Right renal cortex interstitium (tissue), 3 donors: ENCODE results near the gene PGC. TPM values are rescaled to one million over a fixed set of nuclear protein-coding genes. Genes with fewer than 3 reads are reported as not detected.

Experiments used
- DNase-seq, 3 donors: peaks; one replicate each; pipeline ENCODE4 v3.0.0-alpha.2; 2013; ENCODE audit warnings: low read depth in 3 of 3, low spot score in 2 of 3
- polyA plus RNA-seq, 3 donors: library from polyadenylated mRNA; unstranded; fragments of 120-200 nt; gene quantifications; one replicate each; pipeline ENCODE4 v1.2.1, GENCODE V29; 2013; ENCODE audit not compliant: insufficient read length in 3 of 3

Gene PGC
- polyA plus RNA-seq, 3 donors = not detected

DNA sequence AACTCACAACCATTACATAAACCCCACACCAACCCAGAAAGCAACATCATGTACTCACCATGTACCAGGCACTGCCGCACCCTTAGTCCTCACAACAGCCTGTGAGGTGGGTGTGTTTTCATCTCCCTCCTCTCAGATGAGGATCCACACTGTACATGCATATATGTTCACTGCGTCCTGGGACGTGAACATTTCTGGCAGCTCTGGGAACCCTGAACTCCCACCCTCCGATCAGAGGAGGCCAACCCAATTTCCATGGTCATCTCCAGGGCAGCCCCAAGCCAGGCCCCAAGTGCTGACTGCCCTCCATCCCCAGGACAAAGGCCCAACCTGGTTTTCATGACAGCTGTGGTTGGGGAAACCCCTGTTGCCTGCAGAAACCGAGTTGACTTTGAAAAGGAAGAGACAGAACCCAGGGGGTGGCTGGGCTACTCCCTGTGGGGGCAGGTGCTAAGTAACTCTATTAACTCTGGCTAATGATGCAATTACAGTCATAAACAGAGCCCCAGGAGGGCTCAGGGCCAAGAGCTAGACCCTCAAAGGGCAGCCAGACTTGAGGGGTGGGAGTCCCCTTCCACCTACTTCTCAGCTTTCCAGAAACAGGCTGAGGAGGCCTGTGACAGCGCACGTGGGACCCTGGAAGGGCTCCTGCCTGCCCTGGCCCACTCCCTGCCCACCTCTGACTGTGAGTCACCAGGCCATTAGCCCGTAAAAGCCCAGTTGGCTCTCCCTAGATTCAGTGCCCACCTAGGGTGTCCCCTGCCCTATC lies 14.4 kb downstream of the PGC start:
- no peak for DNase-seq

DNA sequence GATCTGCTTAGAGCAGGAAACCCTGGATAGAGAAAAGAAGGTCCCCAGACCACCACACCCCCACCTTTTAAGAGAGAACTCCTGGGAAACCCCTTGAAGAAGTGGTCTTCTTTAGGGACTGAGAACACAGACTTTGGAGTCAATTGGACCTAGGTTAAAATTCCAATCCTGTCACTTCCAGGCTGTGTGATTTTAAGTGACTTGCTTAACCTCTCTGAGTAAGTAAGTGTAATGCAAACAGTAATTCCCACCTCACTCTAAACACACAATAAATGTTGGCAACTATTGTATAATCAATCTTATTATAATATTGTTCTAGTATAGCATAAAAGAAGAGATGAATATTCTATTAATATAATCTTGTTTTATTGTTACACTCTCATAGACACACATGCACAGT lies 15.0 kb downstream of the PGC start:
- no peak for DNase-seq

DNA sequence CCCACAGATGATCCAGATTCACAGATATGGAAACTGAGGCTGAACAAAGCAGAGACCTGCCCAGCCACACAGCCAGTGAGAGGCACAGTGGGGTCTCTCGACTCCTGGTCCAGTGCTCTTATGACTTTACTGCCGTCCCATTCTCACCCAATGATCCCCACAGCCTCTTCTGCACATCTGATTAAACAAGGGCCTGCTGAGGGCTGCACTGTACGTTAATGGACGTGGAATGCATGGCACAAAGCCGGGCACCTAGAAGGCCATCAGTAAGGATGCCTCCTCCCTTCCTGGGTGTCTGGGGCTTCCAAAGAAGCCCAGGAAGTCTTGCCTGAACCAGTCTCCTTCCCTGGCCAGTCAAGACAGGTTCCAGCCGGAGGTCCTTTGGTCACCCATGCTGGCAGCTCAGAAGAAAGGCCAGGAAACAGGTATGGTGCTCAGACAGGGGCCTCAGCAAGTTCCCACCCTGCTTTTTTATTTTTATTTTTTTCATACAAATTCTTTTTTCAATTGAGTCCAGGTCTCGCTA lies 15.6 kb downstream of the PGC start:
- DNase-seq = no peak

DNA sequence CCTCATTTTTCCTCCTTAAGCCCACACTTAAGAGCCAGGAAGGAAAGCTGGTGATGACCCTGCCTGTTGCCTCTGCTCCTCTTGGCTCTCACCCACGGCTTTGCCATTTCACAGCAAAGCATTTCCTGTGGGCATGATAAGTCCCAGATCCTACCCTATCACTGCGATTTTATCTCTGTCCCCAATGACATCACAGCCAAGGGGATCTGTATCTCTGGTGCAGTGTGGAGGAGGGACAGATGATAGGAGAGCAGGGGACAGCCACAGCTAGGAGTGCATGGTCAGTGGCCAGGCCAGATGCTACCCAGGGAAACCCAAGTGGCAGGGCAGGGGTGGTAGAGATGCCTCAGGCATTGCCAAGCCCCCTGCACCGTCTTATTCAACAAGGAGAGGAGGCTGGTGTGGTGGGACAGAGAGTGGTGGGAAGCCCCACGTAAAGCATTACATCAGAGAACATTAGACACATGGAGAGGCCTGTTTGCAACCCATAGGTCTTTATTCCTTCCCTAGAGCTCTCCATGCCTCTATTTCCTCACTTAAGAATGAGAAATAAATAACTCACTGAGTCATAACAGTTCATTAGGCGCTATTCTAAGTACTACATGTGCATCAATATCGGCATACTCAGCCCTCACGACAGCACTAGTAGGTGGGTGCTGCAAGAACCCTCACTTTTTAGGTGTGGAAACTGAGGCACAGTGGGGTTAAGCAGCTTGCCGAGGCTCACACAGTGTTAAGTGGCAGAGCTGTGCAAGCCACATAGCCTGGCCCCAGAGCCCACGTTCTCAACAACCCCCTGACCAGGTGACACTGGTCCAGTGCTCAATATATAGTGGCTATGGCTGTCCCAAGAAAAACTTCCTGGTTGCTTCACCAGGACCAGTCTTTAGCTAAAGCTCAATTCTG lies 16.4 kb downstream of the PGC start:
- DNase-seq = no peak

DNA sequence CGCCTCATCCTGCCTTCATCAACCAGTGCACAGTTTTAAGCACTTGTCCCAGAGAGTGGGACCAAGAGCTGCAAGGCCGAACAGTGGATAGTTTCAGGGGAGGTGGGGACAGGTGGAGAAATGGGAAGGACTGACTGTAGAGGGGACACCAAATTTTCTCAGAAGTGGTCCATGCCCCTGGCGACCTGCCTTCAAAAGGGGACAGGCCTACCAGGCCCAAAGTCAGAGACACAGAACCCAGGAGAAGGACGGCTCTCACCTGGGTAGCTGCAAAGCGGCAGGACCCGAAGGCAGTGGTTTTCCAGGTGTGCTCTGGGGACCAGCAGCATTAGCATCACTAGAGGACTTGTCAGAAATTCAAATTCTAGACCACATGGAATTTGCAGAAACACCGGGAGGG lies 17.6 kb downstream of the PGC start:
- DNase-seq = no peak

DNA sequence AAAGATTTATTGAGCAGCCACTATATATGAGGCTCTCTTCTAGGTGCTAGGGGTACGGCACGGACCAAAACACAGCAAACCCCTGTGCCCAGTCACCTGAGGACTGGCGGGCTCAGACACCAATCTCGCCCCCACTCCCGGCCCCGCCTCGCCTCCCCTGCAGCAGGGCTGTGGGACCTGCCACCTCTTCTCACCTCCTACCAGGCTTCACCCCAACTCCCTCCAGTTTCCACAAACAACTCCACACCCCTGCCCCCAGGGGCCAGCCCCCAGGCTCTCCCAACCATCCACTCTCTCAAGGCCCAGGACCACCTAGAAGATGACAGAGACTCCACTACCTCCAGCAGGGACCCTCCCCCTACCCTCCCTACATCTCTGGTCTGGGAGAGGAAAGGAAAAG lies 18.2 kb downstream of the PGC start:
- no peak for DNase-seq

DNA sequence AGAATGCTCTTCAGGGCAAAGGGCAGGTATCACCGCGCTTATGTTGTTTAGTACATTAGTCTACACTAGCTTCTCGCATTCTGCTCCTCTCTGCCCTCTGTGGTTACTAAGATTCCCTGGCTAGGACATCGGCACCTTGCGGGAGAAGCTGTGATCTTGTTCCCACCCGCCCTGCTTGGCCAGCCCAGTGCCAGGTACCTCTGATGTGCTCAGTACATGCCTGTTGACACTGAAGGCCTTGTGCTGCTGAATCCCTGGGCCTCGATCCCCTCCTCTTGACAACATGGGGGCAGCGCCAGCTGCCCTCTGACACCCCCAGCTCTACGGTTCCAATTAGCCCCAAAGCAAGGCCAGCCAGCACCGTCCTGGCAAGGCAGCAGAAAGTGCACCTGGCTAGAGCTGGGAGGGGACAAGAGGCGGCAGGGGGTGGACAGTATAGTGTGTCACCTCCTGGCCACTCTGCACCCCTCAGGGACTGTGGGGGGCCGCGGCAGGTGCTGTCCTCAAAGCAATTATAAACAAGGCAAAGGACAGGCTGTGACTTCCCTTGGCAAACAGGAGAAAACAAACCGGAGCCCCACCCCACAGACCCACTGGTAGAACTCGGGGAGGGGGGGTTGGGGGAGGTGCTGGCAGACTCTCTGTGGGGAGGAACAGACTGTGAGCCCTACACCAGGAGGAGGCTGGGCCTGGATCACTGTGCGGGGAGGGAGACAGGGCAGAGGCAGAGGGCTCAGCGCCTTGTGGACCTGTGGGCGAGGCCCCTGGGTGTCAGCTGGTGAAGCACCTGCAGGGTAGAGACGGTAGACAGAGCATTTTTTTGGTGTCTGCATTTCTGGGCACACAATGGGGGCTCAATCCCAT lies 18.9 kb downstream of the PGC start:
- no peak for DNase-seq

DNA sequence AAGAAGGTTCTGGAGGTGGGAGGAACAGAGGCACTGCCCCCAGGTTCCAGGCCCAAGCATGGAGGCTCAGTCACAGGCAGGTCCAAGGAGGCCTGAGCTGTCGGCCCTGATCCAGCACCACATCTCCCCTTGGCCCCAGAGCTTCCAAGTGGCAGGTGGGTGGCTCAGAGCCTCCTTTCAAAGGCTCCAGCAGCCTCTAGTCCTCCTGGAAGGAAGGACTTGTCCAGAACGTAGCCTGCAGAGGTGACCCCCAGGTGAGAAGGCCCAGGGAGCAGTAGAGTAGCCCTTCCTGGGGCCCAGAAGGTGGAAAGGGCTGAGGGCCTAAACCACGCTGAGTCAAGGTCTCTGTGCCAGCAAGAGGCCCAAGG lies 19.5 kb downstream of the PGC start:
- no peak for DNase-seq

DNA sequence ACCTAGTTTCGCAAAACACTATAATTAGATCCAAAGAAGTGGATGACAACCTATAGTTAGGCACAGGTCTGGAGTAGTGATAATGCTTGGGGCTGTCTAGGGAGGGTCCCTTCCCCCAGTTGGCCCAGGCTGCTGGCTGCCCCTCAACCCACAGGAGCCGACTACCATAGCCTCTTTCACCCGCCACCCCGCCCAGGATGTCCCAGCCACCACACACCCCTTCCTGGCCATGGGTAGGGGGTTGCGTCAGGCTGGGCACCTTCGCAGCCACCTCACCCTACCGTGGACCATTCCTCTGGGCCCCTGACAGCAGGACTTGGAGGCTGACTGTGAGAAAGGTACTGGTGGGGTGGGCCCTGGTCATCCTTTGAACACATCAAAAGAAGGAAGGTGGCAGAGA lies 20.3 kb downstream of the PGC start:
- DNase-seq = no peak

DNA sequence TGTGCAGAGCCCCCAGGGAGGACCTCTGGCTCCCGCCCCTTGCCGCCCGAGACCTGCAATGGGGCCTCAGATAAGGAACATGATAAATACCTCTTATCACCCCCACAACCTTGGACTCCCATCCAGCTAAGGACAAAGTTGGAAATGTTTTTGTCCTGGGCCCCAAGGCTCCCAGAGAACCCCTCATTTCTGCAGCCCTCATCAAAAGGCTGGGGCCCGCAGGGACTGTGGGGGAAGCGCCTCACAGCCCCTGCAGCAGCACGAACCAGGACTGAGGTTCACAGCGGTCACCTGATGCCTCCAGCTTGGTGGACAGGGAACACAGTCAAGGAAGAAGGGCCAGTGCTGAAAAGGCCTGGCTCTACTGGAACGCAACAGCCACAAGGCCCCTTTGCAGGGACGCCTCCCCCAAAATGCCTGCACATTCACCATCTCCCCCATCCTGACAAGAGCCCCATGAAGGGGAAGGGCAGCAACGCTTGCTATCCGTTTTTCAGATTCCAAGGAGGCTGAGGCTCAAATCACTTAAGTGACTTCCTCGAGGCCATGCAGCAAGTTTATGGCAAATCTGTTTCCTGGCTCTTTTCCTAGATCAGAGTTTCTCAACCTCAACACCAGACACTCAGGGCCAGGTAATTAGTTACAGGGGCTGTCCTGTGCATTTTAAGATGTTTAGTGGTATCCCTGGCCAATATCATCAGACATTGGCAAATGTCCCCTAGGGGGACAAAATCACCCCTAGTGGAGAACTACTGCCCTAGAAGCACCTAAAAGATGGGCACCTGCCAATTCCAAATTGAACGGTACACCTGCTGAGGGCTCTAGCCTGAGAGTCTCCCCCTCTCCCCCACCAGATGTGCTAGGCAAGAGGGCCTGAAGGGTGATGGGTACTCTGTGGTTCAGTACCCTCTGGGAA lies 22.4 kb downstream of the PGC start:
- DNase-seq = no peak

DNA sequence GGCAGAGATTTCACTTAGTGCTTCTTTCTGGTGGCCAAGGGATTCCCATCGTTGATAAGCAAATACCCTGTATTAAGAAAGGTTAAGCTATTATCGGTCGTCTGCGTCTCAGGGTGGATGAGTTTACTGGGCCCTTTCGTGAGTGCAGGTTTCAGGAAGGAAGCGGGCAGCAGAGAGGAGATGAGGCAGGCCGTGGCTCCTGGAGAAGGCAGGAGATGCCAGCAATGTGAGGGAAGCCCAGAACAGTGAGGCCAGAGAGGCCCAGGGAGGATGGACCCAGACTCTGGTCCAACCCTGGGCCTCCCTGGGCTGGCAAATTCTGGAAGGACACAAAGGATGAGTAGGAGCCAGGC lies 23.0 kb downstream of the PGC start:
- DNase-seq = no peak

DNA sequence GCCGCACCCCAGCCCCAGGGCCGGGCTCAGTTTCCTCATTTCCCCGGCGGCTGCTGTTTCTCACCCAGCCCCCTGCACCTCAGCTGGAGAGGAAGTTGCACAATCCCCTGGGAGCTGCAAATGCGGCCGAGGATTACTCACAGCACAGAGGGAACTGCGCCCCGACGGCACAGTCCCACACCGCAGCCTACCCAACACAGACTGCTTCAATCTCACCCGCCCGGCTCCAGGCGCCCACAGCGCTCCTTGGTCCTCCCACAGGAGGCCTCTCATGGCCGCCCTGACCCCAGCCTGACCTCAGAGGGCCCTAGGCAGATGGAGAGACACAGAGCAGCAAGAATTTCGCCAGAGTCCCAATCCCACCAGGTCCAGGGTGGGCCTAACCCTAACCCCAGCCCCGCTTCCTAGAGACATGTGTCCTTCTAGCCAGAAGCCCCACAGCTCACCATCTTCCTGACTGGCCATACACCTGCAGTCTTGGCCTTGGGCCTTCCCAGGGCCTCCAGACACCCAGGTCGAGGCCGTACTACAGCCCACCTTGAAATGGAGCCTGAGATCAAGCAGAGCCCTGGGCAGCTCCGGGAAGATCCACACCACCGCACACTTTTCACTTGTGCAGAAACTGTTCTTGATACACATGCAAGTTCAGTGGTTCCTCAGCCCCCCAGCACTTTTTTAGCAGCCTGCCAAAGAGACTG lies 23.5 kb downstream of the PGC start:
- no peak for DNase-seq

DNA sequence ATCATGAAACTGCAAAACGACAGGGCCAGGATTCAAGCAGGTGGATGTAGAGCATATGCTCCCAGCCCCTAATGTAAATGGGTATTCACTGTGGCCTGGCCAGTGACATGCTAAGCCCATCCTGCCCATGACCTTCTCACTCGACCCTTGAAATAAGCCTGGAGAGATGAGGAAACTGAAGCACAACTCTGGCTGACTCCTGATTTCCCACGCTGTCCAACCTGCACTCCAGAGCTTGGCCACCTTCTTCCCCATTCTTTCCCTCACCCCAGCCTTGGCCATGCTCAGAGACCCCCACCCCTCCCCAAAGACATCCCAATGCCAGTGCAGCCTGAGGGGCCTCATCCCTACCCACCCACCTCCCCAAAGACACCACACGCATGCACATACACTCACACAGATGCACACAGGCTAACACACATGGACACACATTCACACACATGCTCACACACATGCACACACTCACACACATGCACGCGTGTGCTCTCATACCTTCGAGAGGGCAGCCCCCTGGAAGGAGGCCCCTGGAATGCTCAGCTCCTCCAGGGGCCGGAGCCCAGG lies 24.1 kb downstream of the PGC start:
- DNase-seq = no peak

DNA sequence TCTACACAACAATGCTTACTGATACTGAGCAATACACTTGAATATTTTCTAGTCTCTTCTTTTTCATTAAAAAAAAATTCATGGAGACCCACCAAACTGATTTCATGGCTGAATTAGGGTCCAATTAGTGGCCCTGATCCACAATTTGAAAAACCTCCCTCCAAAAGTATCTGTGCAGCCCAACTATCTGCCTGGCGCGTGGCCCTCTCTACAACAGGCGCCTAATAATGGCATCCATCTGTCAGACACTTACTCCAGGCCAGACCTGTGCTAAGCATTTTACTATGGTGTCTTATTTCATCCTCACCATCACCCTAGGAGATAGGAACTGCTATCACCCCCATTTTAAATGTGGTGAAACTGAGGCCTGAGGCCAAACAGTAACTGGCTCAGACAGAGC lies 25.8 kb downstream of the PGC start:
- DNase-seq = no peak

DNA sequence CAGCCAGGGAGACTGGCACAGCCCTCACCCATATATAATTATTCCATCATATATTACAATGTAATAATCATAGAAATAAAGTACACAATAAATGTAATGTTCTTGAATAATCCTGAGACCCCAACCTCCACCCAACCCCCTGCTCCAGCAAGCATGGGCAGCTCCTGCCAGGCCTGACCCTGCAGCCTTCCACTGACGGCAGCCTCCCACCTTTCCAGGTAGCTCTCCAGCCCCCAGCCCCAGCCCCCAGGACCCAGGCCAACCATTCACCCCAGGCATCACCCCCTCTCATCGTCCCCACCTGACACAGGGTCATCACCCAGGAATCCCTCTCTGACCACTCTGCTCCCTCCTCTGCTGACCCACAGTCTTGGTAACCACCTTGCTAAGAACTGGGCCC lies 26.4 kb downstream of the PGC start:
- no peak for DNase-seq

DNA sequence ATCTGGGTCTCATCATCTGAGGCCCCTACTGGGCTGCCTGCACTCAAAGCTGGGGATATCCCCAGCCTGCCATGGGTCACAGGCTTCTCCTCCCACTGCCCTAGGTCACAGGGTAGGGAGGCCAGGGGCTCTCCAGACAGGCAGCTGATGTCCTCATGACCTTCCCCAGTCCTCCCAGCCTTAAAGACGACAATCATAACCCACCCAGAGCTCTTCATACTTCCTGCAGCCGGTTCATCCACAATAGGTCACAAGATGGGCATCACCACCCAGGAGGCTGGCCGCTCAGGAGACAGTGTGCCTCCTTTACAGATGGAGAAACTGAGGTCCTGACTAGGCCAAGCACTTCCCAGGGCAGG lies 27.0 kb downstream of the PGC start:
- no peak for DNase-seq

DNA sequence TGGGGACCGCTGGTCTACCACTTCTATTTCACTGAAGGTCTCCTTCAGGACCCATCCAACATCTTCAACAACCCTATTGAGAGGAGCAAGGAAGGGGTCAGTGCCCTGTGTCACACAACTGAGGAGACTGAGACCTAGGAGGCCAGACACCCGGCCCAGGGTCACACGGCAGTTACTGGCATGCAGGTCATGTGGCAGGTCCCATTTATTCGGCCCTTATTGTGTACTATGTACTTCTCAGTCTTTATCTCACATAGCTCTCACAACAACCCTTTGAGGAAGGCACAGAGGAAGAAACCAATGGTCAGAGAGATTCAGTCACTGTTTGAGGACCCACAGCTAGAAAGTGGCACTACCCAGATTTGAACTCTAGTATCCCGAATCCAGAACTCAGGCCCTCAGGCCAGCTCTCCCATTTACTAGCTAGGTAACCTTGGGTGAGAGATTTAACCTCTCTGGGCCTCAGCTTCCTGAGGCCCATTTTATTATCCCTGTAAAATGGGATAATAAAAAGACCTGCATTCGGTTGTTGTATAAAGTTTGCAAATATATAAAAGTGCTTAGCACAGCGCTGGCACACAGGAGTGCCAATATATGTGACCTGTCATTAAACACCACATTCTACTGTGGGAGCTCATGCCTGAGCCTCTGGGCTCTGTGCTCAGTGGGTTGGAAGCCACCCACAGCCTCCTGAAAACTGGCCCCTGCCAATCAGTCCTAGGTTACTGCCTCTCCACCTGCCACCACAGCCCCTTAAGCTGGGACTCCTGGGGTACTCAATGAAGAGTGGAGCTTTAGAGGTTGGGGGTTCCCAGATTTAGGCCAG lies 27.5 kb downstream of the PGC start:
- no peak for DNase-seq

DNA sequence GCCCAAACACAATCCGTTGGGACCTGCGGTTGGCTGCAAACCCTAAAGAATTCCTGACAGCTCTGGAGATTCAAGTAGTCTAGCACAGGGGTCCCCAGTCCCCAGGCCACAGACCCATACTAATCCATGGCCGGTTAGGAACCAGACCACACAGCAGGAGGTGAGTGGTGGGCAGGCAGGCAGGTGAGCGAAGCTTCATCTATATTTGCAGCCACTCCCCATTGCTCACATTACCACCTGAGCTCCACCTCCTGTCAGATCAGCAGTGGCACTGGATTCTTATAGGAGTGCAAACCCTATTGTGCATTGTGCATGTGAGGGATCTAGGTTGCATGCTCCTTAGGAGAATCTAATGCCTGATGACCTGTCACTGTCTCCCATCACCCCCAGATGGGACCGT lies 28.4 kb downstream of the PGC start:
- DNase-seq = no peak
